H1 (cell line): ENCODE results near the gene FRMD5. TPM values are rescaled to one million over a fixed set of nuclear protein-coding genes. Genes with fewer than 3 reads are reported as not detected.

ENCODE experiments used
- CTCF ChIA-PET: fragments of 300-600 bp; sonication (Branson Sonifier 250); formaldehyde crosslinking; loops from one replicate; lab custom pipeline; 2021; ENCODE audit not compliant: partially characterized antibody; lab: Charles Lee
- POLR2A ChIA-PET: fragments of 300-600 bp; sonication (Branson Sonifier 250); formaldehyde crosslinking; loops from one replicate; lab custom pipeline; 2021; ENCODE audit warnings: inconsistent platforms; ENCODE audit not compliant: partially characterized antibody; lab: Charles Lee
- DNase-seq, 2 experiments: peaks; one replicate each; pipeline versions ENCODE4 v3.0.0 to v3.0.0-alpha.2; 2010 to 2022; ENCODE audit warnings: low spot score in 2 of 2, low read depth in 1 of 2, mixed read lengths in 1 of 2
- FAIRE-seq: peaks from 2 replicates; lab custom pipeline; 2011; peaks lifted over from hg19 to GRCh38; lab: Jason Lieb, UNC
- H2AFZ ChIP-seq: 2 replicates; pipeline ENCODE4 v1.8.1; 2012; ENCODE audit warnings: low read length, inconsistent platforms
- H2AK5ac ChIP-seq: 2 replicates; pipeline ENCODE4 v1.6.1; 2013; ENCODE audit warnings: low read depth, low read length
- H2BK120ac ChIP-seq: replicated peaks from 2 replicates; pipeline ENCODE3; 2013; ENCODE audit warnings: low read depth, low read length, inconsistent platforms
- H2BK12ac ChIP-seq: 2 replicates; pipeline ENCODE4 v1.6.1; 2013; ENCODE audit warnings: low read depth, low read length
- H2BK15ac ChIP-seq: 2 replicates; pipeline ENCODE4 v1.6.1; 2013; ENCODE audit warnings: low read length
- H2BK20ac ChIP-seq: 2 replicates; pipeline ENCODE4 v1.6.1; 2013; ENCODE audit warnings: low read length
- H2BK5ac ChIP-seq: 2 replicates; pipeline ENCODE4 v1.6.1; 2013; ENCODE audit warnings: low read depth, low read length
- H3K14ac ChIP-seq: 2 replicates; pipeline ENCODE4 v1.6.1; 2013; ENCODE audit warnings: inconsistent platforms; ENCODE audit not compliant: insufficient read length
- H3K18ac ChIP-seq: 2 replicates; pipeline ENCODE4 v1.6.1; 2013; ENCODE audit warnings: low read length; ENCODE audit errors: extremely low read depth
- H3K23ac ChIP-seq: 2 replicates; pipeline ENCODE4 v1.6.1; 2013; ENCODE audit warnings: inconsistent platforms; ENCODE audit not compliant: insufficient read length
- H3K23me2 ChIP-seq: 2 replicates; pipeline ENCODE4 v1.6.1; 2013; ENCODE audit warnings: low read depth, low read length
- H3K27ac ChIP-seq: 2 replicates; pipeline ENCODE4 v1.6.1; 2011; ENCODE audit warnings: low read depth, low read length, inconsistent platforms
- H3K27me3 ChIP-seq, 4 experiments: replicated peaks in 1 of 4; 1 replicate in 1 of 4; 2 replicates in 3 of 4; pipeline versions ENCODE4 v1.6.1 to v1.8.1; 2011 to 2013; ENCODE audit warnings: low read length in 3 of 4, mild to moderate bottlenecking in 3 of 4, inconsistent platforms in 2 of 4, mixed read lengths in 2 of 4, moderate library complexity in 1 of 4; ENCODE audit not compliant: control insufficient read depth in 3 of 4, insufficient read depth in 3 of 4; ENCODE audit errors: extremely low read depth in 1 of 4
- H3K36me3 ChIP-seq, 4 experiments: 2 replicates each; pipeline versions ENCODE4 v1.6.1 to v1.8.1; 2011 to 2013; ENCODE audit warnings: mild to moderate bottlenecking in 4 of 4, low read length in 3 of 4, moderate library complexity in 2 of 4, control low read depth in 1 of 4, inconsistent platforms in 1 of 4; ENCODE audit not compliant: insufficient read depth in 4 of 4, control insufficient read depth in 2 of 4
- H3K4ac ChIP-seq: replicated peaks from 2 replicates; pipeline ENCODE3; 2013; ENCODE audit warnings: low read length, low read depth, mixed read lengths, inconsistent platforms; ENCODE audit not compliant: insufficient read length
- H3K4me1 ChIP-seq, 4 experiments: replicated peaks in 1 of 4; 1 replicate in 1 of 4; 2 replicates in 3 of 4; pipeline versions ENCODE4 v1.6.1 to v1.8.1; 2011 to 2013; ENCODE audit warnings: low read length in 3 of 4, inconsistent platforms in 2 of 4, mixed read lengths in 1 of 4; ENCODE audit not compliant: insufficient read depth in 4 of 4, control insufficient read depth in 3 of 4
- H3K4me2 ChIP-seq, 2 experiments: 2 replicates each; pipeline versions ENCODE4 v1.6.1 to v1.8.1; 2011 to 2013; ENCODE audit warnings: low read depth in 2 of 2, low read length in 2 of 2, control low read depth in 1 of 2, inconsistent platforms in 1 of 2, mild to moderate bottlenecking in 1 of 2; ENCODE audit not compliant: insufficient read depth in 1 of 2
- H3K4me3 ChIP-seq, 4 experiments: fragments of 200-600, 300-600 bp in 1 of 4; sonication (generic), shearing (Covaris generic), sonication (Bioruptor Twin) in 1 of 4; 2 replicates each; pipeline versions ENCODE4 v1.5.1 to v1.8.1; 2011 to 2016; ENCODE audit warnings: low read length in 4 of 4, low read depth in 3 of 4, control low read depth in 2 of 4, inconsistent platforms in 2 of 4, mild to moderate bottlenecking in 2 of 4, mixed read lengths in 1 of 4, moderate library complexity in 1 of 4; ENCODE audit not compliant: insufficient read depth in 2 of 4; ENCODE audit errors: extremely low read depth in 1 of 4
- H3K56ac ChIP-seq: replicated peaks from 2 replicates; pipeline ENCODE3; 2013; ENCODE audit warnings: low read depth, mild to moderate bottlenecking, mixed read lengths, low read length, inconsistent platforms; ENCODE audit not compliant: insufficient read length
- H3K79me1 ChIP-seq: 2 replicates; pipeline ENCODE4 v1.6.1; 2013; ENCODE audit warnings: low read depth, low read length, control low read depth
- H3K79me2 ChIP-seq, 2 experiments: 2 replicates each; pipeline versions ENCODE4 v1.6.1 to v1.8.1; 2012 to 2013; ENCODE audit warnings: low read length in 2 of 2, mild to moderate bottlenecking in 2 of 2, inconsistent platforms in 1 of 2; ENCODE audit not compliant: insufficient read depth in 2 of 2, control insufficient read depth in 1 of 2
- H3K9ac ChIP-seq, 4 experiments: replicated peaks in 1 of 4; 1 replicate in 1 of 4; 2 replicates in 3 of 4; pipeline versions ENCODE4 v1.6.1 to v1.8.1; 2011 to 2013; ENCODE audit warnings: low read depth in 3 of 4, low read length in 3 of 4, control low read depth in 2 of 4, mild to moderate bottlenecking in 2 of 4, moderate library complexity in 2 of 4, inconsistent platforms in 1 of 4; ENCODE audit errors: extremely low read depth in 1 of 4
- H3K9me3 ChIP-seq, 2 experiments: 2 replicates each; pipeline versions ENCODE4 v1.6.1 to v1.8.1; 2012 to 2013; ENCODE audit warnings: mild to moderate bottlenecking in 2 of 2, moderate library complexity in 2 of 2, control low read depth in 1 of 2, inconsistent platforms in 1 of 2, low read depth in 1 of 2, low read length in 1 of 2, mixed read lengths in 1 of 2; ENCODE audit not compliant: insufficient read depth in 2 of 2
- H4K20me1 ChIP-seq, 2 experiments: replicated peaks in 1 of 2; 2 replicates each; pipeline versions ENCODE3 to v1.8.1; 2011 to 2013; ENCODE audit warnings: inconsistent platforms in 2 of 2, low read length in 2 of 2, mild to moderate bottlenecking in 1 of 2; ENCODE audit not compliant: insufficient read depth in 2 of 2, control insufficient read depth in 1 of 2
- H4K5ac ChIP-seq: 2 replicates; pipeline ENCODE4 v1.6.1; 2013; ENCODE audit warnings: low read length, low read depth, mixed read lengths, inconsistent platforms; ENCODE audit not compliant: insufficient read length
- H4K8ac ChIP-seq: 2 replicates; pipeline ENCODE4 v1.8.0; 2013; ENCODE audit warnings: mild to moderate bottlenecking, moderate library complexity, low read length, inconsistent platforms; ENCODE audit not compliant: insufficient read depth; ENCODE audit errors: extremely low read depth
- H4K91ac ChIP-seq: replicated peaks from 2 replicates; pipeline ENCODE3; 2013; ENCODE audit warnings: low read length, mixed read lengths, inconsistent platforms; ENCODE audit not compliant: insufficient read length
- BACH1 ChIP-seq: IDR thresholded peaks from 2 replicates; pipeline ENCODE4 v1.6.1; 2012; ENCODE audit warnings: low read length, improper control_type of control experiment
- CBX8 ChIP-seq: fragments of 300-800, 300-1000 bp; sonication (generic); IDR thresholded peaks from 2 replicates; pipeline ENCODE4 v1.7.1; 2016; ENCODE audit warnings: low read depth, low read length, borderline replicate concordance
- CEBPB ChIP-seq: IDR thresholded peaks from 2 replicates; pipeline ENCODE4 v1.6.1; 2012; ENCODE audit warnings: low read depth, low read length
- CTBP2 ChIP-seq: IDR thresholded peaks from 2 replicates; pipeline ENCODE4 v1.7.0; 2011; ENCODE audit warnings: borderline replicate concordance, mild to moderate bottlenecking, moderate library complexity, mixed read lengths, low read length; ENCODE audit not compliant: insufficient read depth, insufficient read length
- E2F6 ChIP-seq: IDR thresholded peaks from 2 replicates; pipeline ENCODE4 v1.6.1; 2012; ENCODE audit warnings: inconsistent platforms
- JUND ChIP-seq: IDR thresholded peaks from 2 replicates; pipeline ENCODE4 v1.6.1; 2011; ENCODE audit warnings: mild to moderate bottlenecking, improper control_type of control experiment, low read length
- KDM4A ChIP-seq: IDR thresholded peaks from one replicate; pipeline ENCODE4 v1.7.1; 2012; ENCODE audit warnings: low read depth, mild to moderate bottlenecking, moderate library complexity, low read length, inconsistent platforms; ENCODE audit not compliant: severe bottlenecking
- NRF1 ChIP-seq: IDR thresholded peaks from 2 replicates; pipeline ENCODE4 v1.6.1; 2011; ENCODE audit warnings: mild to moderate bottlenecking, low read depth, low read length, improper control_type of control experiment
- RBBP5 ChIP-seq: IDR thresholded peaks from 2 replicates; pipeline ENCODE4 v1.7.1; 2012; ENCODE audit warnings: low read depth, mild to moderate bottlenecking, inconsistent platforms, low read length, moderate library complexity, borderline replicate concordance
- SIN3A ChIP-seq, 2 experiments: IDR thresholded peaks in 1 of 2; conservative IDR thresholded peaks in 1 of 2; 2 replicates each; pipeline ENCODE4 v1.6.1; 2011 to 2012; ENCODE audit warnings: low read length in 2 of 2, improper control_type of control experiment in 1 of 2, low read depth in 1 of 2, mild to moderate bottlenecking in 1 of 2
- SP4 ChIP-seq: IDR thresholded peaks from 2 replicates; pipeline ENCODE4 v1.6.1; 2012; ENCODE audit warnings: low read length, inconsistent platforms
- ZNF274 ChIP-seq: IDR thresholded peaks from 2 replicates; pipeline ENCODE4 v1.7.0; 2012; ENCODE audit warnings: low read length, borderline replicate concordance; ENCODE audit errors: extremely low read depth
- WGBS, 2 experiments: shearing (Covaris generic) in 1 of 2; methylation state at CpG; one replicate each; pipeline versions ENCODE4 v1.1.6 to v1.1.7; 2013 to 2015; ENCODE audit warnings: low lambda C conversion rate in 2 of 2, mixed read lengths in 2 of 2, inconsistent platforms in 1 of 2, low coverage in 1 of 2, missing lambda C conversion rate in 1 of 2; ENCODE audit not compliant: insufficient replicate concordance in 2 of 2, insufficient coverage in 1 of 2, insufficient read length in 1 of 2; ENCODE audit errors: extremely low coverage in 1 of 2, missing lambda C conversion rate in 1 of 2; 5-methylcytosine and 5-hydroxymethylcytosine counted together
- polyA plus RNA-seq, 7 experiments: library from polyadenylated mRNA; depleted of rRNA in 3 of 7; stranded (reverse) in 5 of 7; unstranded in 2 of 7; fragments of >200 nt in 5 of 7; fragments of 200-250 nt in 2 of 7; gene quantifications; 1 replicate in 5 of 7; 2 replicates in 1 of 7; 4 replicates in 1 of 7; pipeline versions ENCODE4 v1.2.1 to v1.2.3, GENCODE V29; 2011 to 2013; ENCODE audit warnings: missing spikeins in 2 of 7, mixed read lengths in 2 of 7
- total RNA-seq: library from RNA; stranded (reverse); fragmentation: NEBNext Ultra II Directional; extraction: Animal tissue kit (Norgen Biotek cat#: 25700); gene quantifications from 2 replicates; pipeline ENCODE4 v1.2.1, GENCODE V29; 2021

The FRMD5 gene
- total and polyA plus RNA-seq, 2 of the 8 experiments (the other 6 are each of a cell fraction or from before 2014, with no cell fraction given), result 10.1 to 12.6 TPM

DNA sequence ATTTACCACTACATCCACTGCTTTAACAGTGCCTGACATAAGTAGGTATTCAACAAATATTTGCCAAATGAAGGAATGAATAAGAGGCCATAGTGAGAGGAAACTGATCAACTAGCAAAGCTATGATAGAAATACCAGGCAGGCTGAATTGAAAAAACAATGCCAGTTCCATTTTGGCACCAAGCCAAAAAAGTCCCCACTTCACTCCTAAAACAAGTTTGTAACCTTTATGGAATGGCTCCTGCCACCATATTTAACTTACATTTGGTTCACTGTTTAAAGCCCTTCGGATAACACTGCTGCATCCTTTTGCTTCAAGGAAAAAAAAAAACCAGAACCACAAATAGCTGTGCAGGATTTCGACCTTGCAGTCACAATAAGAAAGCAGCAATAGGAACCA lies 166.1 kb downstream of the FRMD5 start:
- H3K36me3 ChIP-seq, result no peaks in the 10 kb centered on the region
- DNase-seq (no peak), FAIRE-seq (no peak)
- no peak overlapping the region for H3K4me2 ChIP-seq
- H3K79me2 ChIP-seq, result 0 out of 4 replicates have a peak, but pooled peaks cover 0 to 2% of the 10 kb centered on the region in 2 experiments
- H3K27me3 ChIP-seq, result no peaks in the 10 kb centered on the region
- H2AFZ ChIP-seq, result no peak overlapping the region
- H3K56ac ChIP-seq, result no peak overlapping the region
- H2BK20ac ChIP-seq, result no peak overlapping the region
- no peak overlapping the region for H4K8ac ChIP-seq
- 100% methylated on average over 2 of the region's 2 CpGs; no CpG with 5 or more reads in 1 of the 2 experiments for WGBS, 2 experiments
- no peak overlapping the region for H3K4me3 ChIP-seq
- no peaks in the 10 kb centered on the region for H3K23me2 ChIP-seq
- no peak overlapping the region for H3K23ac ChIP-seq
- H3K4ac ChIP-seq, result no peak overlapping the region
- H4K91ac ChIP-seq, result no peak overlapping the region
- POLR2A ChIA-PET, result no interaction called here
- no peak overlapping the region for H2BK12ac ChIP-seq
- no peak overlapping the region for H3K9ac ChIP-seq
- CTCF ChIA-PET, result interaction anchor here (0.9 to 1.0 kb wide), 3 partner anchors 24 to 289 kb away, joined by 3 to 6 read pairs (median 4); no protein-coding TSS in a partner anchor
- no peak overlapping the region for H4K5ac ChIP-seq
- H3K9me3 ChIP-seq, result no peaks in the 10 kb centered on the region
- no peaks in the 10 kb centered on the region for H4K20me1 ChIP-seq
- H2BK5ac ChIP-seq, result no peak overlapping the region
- no peak overlapping the region for H2BK120ac ChIP-seq
- peaks cover 0 to 3% (median 0%) of the 10 kb centered on the region in 4 experiments; a peak in 1 of 7 replicates for H3K4me1 ChIP-seq
- H3K27ac ChIP-seq, result no peak overlapping the region
- no peak overlapping the region for H3K14ac ChIP-seq
- H2BK15ac ChIP-seq, result no peak overlapping the region
- no peaks in the 10 kb centered on the region; the same call in 1 of the 2 replicates for H3K79me1 ChIP-seq
- no peak overlapping the region for H3K18ac ChIP-seq
- no peak overlapping the region for H2AK5ac ChIP-seq
- TF ChIP-seq JUND, result no peak
- no peak for TF ChIP-seq CEBPB
- TF ChIP-seq CBX8, result no peak
- no peak for TF ChIP-seq E2F6
- TF ChIP-seq SIN3A (conservative IDR thresholded peaks at IDR 0.05 in 1 of 2, IDR thresholded peaks at IDR 0.05 in 1 of 2; ENCODE audit: low read depth in 1 of 2, low read length in 2 of 2), result no peak
- TF ChIP-seq ZNF274, result no peak
- no peak for TF ChIP-seq KDM4A
- no peak for TF ChIP-seq NRF1
- no peak for TF ChIP-seq CTBP2
- TF ChIP-seq BACH1, result no peak
- TF ChIP-seq SP4, result no peak
- no peak for TF ChIP-seq RBBP5
